HG03108 (cell line): ENCODE data around the gene SPATA3.
A peak's percentile ranks its signal among the peaks of the same experiment; 100 is the strongest.

ENCODE experiments used
- ATAC-seq: cut with Tn5 transposase; IDR thresholded peaks from one replicate; pipeline ENCODE4 v1.9.1; 2021; ENCODE audit warnings: moderate library complexity; ENCODE audit not compliant: unreplicated experiment

Gene SPATA3

DNA sequence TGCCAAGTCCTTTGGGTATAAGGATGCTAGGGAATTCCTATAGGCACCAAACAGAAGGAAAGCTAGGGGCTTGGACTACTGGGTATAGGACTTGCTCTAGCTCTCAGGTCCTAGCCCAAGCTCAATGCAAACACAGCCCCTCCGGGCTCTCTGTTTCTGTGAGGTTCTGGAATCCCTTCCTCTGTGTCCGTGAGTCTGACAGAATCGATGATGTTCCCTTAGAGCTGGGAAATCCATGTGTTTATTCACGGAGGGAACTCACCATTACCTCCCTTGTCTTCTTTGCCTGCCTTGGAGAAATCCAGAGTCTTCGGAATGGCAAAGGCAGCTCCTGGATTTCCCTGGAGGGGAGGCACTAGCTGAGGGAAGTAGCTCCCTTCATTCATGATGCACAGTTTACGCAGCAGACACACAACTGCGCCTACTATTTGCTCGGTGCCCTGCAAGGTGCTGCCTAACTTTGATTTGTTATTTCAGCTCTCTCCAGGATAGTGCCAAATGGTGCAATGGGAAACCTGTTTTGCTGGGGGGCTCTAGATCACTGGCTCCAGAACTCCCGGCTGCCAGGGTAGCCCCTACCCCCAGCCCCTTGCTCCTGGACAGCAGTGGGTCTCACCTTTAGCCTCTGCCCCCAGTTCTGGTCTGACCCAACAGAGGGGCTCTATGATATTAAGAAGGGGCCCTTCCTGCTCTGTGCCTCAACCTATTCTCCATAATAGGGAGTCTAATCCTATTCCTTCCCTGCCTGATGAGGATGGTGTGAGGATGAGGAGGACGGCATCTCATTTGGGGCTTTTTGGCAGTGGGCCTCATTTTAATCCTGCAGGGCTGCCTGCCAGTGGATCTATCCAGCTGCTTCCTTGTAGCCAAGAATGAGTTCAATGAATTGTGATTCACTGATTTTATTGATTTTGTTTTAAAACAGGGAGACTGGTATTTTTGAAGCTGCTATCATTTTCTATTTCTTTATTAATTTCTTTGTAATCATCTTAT, 52.3 kb downstream of the SPATA3 start:
- ATAC-seq, result no peak

DNA sequence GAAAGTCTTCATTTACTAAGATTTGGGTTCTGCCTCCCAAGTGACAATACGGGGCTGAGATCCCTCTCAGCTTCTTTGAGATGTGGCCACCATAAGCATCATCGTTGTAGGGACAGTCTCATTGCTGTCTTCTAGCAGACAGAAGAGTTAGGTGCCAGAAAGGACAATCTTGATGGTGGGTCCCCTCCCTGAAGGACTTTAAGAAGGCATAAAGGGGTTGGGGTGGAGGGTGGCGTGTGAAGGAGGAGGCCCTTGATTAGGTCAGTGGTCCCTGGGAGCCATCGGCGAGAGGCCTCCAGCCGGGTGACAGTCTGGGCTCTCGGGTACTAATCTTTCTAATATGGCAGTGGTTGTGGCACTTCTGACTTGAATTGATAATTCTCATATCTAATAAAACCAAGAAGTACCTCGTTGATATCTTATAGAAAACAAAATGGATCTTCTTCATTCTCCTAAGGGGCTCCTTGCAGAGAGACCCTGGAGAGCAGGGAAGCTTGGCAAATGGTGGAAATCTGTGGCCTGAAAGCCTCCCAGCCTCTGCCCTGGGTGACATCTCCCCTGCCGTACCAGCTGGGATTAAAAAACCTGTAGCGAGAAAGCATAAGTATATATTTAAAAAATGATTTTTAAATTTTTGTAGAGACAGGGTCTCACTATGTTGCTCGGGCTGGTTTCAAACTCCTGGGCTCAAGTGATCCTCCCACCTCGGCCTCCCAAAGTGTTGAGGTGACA, 53.5 kb downstream of the SPATA3 start:
- ATAC-seq, result no peak

DNA sequence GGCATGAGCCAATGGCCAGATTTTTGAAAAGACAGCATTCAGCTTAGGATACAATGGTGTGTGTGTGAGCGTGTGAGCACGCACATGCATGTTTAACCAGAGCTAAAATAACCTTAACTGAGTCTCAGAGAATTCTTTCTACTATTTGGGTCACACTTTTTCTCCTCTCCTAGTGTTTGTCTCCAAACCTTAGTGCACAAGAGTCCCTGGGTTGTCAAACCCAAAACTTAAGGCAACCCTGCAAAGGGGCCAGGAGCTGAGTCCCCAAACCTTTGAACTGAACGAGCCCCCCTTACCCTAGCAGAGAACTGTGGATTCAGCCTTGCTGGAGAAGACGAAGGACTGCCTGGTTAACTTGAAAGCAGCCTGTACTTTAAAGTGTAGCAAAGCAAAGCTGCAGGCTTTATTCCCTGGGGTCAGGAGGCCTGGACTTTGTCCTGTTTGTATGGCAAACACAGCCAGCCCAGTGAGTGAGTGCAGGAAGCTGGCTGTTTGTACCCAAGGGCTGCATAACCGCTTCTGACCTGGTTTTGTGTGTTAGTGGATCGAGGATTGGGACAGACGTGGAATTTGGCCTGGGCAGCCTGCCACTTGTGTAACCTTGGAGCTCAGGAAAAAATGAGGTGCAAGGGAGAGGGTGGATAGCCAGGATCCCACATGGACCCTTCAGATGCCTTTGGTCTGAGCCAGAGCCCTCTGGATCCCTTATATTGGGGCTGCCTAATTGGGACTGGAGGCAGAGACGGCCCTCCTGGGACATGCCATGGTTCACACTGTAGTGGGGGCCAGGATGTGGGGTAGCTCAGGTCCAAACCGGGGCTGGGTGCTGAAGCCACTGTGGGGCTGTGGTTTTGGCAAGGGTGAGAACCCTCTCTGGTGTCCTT, 54.3 kb downstream of the SPATA3 start:
- ATAC-seq, result no peak

DNA sequence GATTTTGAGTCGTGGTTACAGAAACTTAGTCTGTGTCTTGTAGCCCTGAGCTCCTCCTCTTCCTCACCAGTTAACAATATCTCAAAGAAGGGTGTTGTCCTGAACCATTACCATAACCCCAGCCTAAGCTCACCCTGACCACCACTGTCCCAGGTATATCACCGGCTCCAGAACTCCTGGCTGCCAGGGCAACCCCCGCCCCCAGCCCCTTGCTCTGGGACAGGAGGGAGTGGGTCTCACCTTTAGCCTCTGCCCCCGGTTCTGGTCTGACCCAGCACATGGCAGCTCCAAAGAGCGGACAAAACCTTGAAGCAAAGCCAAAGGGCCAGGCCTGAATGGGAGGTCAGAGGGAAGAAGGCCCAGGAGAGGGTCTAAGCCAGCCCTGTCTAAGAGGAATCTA, 55.2 kb downstream of the SPATA3 start:
- no peak for ATAC-seq

DNA sequence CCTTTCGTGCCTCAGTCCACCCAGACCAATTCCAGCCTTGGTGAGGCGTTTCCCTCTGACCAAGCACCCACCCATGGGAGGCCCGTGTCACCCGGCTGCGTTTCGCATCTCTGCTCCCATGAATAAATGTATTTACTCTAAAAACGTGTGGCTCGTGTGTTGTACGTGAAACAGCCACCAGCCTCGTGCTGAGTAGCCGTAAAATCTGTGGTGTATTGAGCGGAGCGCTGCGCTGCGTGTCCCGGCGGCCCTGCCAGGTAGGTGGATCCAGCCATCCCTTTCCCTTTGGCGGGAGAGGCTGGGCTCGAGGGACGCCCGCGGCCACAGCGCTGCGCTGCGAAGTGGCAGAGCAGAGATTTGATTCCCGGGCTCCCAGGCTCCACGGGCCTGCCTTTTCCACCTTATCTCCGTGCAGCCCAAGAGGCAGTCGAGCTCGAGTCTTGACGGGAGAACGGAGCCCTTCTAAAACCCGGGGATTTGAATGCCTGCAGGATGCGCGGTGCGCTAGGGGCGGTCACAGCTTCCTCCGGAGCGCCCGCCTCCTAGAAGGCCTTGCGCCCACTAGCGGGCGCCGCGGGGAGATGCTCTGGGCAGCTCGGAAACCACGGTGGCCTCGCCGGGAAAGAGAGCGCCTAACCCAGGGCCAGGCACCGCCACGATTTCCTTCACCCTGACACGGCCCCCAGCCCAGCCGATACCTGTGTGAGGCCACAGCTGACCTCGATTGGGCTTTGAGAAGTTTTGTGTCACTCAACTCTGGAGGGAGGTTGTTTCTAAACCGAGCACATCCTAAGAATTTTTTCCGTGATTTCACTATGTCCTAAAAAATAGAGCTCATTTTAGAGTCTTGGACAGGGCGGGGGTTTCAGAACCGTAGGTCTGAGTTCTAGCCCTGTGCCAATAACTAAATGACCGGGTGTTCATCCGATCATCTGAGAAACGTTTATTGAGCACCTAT, 56.9 kb downstream of the SPATA3 start:
- peak; percentile 44 for ATAC-seq

DNA sequence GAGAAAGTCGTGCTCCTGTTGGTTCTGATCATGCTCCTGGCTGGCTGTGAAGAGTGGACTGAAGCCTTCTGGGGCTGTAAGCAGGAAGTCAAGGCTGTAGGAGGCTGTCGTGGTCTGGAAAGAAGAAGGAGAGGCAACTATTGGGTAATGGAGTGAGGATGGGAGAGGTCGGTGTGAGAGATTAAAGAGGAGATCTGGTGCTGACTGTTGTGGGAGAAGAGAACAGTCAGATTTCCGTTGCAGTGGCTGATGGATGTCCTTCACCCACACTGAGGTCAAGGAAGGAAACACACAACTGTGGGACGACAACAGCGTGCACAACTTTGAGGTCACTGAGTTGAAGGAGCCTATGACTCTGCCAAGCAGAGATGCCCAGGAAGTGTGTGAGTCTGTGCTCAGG, 57.9 kb downstream of the SPATA3 start:
- no peak for ATAC-seq

DNA sequence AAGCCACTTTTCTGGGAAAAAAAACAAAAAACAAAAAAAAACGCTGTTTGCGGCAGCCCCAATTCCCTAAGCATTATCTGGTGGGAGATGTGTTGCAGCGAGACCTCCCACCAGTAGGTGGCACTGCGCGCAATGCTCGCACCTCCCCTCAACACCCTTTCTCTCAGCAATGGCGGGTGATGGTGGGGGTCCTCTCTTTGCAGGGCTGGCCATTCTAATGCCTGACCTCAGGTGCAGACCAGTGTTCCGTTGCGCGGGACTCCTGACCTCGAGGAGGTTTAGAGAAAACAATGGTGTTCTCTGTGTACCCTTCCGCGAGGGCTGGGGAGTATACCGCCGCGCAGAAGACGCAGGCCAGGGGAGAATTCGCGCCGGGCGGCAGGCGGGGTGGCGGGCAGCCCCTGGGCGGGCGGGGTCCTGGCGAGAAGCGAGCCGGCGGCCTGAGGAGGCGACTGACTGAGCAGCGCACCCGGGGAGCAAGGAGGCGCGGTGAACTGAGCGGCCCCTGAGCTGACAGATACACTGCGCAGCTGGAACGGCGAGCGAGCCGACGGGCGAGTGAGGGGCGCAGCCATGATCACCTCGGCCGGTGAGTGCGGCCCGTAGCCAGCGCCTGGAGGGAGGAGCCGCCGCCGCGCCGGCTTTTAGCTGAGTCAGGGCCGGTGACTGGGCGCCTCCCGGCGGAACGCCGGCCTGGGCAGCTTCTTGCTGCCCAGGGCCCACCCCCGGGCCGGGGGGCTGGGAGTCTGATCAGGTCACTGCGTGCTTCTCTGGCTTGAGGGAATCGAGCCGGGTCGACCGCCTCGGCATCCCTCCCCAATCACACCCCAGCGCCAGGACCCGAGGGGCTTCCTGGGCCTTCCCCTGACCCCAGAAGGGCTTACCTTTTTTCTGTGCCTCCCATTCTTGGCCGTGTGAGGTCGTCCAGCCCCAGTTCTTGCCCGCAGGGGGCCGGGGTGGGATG, 60.8 kb downstream of the SPATA3 start, which contains the start of gene PSMD1:
Gene PSMD1, plus strand, starts transcription at position 415 of the 964 bp plus-strand sequence. Its CDS starts 159 bp downstream, at position 574.
- peak; percentile 68 for ATAC-seq

DNA sequence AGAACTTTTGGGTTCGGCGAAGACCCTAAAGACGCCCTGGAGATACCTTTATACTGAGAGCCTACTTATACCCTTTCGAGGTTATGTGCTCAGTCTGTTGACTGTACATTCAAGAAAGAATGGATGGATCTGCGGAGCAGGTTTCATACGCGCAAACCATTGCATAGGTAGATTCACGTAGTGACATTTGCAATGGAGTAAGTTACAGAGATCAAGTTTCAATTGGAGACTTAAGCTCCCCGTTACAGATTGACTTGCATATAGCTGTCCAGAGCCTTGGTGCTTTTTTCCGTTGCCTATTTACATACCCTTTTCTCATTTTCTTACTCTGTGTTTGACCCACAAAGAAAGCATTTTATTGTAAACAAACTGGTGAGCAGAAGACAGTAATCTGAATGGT, 61.7 kb downstream of the SPATA3 start:
- no peak for ATAC-seq
